ENCODE results near the gene SPAG9.
"Not testable (repeated sequence)": the region's sequence is repeated elsewhere in the genome, so short reads cannot be mapped to it uniquely, and the experiment has no call there.

SPAG9 gene

DNA sequence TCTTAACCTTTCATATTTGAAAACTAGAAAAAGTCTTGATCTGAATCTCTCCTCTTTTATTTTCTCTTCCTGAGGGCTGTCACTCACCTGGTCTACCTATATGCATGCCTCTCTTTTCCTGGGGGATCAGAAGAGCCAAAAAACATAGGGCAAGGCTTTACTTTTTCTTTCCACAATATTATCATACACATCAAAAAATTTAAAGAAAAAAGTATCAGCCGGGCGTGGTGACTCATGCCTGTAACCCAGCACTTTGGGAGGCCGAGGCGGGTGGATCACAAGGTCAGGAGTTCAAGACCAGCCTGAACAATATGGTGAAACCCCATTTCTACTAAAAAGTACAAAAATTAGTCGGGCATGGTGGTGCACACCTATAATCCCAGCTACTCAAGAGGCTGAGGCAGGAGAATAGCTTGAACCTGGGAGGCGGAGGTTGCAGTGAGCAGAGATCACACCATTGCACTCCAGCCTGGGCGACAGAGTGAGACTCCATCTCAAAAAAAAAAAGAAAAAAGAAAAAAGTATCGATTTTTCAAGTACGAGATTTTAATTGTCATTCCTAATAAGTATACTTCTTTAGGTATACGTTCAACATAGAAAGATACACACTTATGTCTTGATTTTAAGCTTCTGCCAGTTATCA, 1.9 kb upstream of the SPAG9 start:
- not testable (repeated sequence) for H3K36me3 ChIP-seq (ENCODE audit: insufficient read depth, low read length); H3K4me3 ChIP-seq (ENCODE audit: low read length); H2AFZ ChIP-seq (ENCODE audit: low read depth, low read length); H3K9me3 ChIP-seq (ENCODE audit: low read length); H3K27me3 ChIP-seq (ENCODE audit: insufficient read depth, low read length)
- H3K4me1 ChIP-seq (ENCODE audit: insufficient read depth, low read length), result peaks cover 22% of the 10 kb centered on the region

DNA sequence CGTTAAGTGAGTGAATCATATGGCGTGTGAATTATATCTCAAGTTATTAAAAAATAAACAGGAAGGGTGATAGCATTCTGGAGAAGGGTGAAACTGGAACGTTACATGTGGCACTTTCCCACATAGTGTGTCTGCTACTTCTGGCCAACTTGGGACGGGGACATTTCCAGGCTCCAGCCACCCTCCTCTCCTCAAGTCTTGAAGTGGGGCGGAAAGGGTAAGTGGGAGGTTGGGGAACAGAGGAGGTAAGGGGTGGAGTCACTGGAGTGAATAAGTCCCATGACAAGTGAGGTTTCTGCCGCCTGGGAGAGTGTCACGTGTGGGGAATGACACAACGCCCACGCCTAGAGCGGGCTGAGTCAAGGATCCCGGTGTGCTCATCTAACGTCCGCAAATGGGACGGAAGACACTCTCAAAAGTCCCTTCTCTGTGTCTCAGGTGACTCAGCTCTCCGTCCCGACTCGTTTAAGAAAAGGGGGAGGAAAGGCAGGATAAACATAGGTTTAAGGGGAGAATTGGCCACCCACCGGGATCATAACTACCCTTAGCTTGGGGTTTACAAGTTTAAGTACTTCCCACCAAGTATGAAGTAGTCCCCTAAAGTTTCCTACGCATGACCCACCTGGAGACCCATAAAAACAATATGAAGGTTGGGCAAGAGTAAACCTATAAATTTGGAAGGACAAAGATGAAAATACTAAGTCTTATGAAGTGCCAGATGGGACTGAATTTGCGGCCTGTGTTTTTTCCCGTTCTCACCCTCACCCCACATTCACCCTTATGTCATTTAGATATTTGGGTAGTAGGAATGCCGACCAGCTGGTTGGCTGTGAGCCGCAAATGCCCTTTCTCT, 1.2 kb upstream of the SPAG9 start:
- Histone ChIP-seq H3K27me3 (ENCODE audit: insufficient read depth, low read length) (no peaks in the 10 kb centered on the region), H3K4me3 (ENCODE audit: low read length) (peak overlapping the region; percentile 72), H2AFZ (ENCODE audit: low read depth, low read length) (peak overlapping the region; percentile 39), H3K9me3 (ENCODE audit: low read length) (no peaks in the 10 kb centered on the region), H3K4me1 (ENCODE audit: insufficient read depth, low read length) (peaks cover 22% of the 10 kb centered on the region), H3K36me3 (ENCODE audit: insufficient read depth, low read length) (no peaks in the 10 kb centered on the region)

GRCh38 chr17:51120357-51120738, 320 bp downstream of the SPAG9 start:
- H3K9me3 ChIP-seq (ENCODE audit: low read length), result no peaks in the 10 kb centered on the region
- no peaks in the 10 kb centered on the region for H3K27me3 ChIP-seq (ENCODE audit: insufficient read depth, low read length)
- peaks cover 22% of the 10 kb centered on the region for H3K4me1 ChIP-seq (ENCODE audit: insufficient read depth, low read length)
- peak overlapping the region; percentile 87 for H3K4me3 ChIP-seq (ENCODE audit: low read length)
- no peaks in the 10 kb centered on the region for H3K36me3 ChIP-seq (ENCODE audit: insufficient read depth, low read length)
- peak overlapping the region; percentile 70 for H2AFZ ChIP-seq (ENCODE audit: low read depth, low read length)

DNA sequence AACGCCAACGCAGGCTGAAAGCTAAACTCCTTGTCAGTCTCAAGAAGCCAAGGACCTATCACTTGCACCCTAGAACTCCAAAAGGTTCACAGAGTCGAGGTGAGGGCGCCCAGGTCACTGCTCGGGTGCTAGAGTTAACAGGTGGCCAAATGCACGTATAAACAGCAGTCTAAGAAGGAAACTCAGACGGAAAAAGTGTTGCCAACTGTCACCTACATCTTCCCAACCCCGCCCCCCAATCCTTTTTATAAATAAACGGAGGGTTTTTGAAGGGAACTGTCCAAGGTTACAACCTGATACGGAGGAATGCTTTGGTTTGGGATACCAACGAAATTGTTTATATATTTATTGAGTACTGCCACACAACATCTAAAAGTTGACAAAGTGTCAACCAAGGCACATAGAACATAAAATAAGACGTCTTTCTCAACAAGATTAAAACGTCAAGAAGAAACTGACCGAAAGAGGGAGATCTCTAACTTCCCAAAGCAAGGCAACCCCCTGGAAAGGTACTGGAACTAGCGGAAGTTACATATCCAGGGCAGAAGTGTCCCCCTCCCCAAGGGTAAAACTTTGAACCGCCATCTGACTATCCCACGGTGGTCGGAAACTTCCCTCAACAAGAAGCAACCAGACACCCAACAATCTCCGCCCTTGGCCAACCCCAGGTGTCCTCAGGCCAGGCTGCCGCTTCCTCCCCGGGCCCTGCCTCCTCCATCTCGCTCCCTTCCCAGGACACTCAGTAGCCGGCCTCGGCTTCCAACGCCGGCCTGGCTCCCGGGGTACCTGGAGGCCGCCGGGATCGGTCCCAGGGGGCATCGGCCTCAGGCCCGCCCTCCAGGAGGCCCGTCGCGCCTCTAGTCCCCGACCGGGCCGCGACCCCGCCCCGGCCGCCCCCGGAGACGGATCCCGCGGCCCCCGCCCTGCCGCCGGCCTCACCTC, 982 bp downstream of the SPAG9 start:
- Histone ChIP-seq H3K27me3 (ENCODE audit: insufficient read depth, low read length) (no peaks in the 10 kb centered on the region), H3K4me3 (ENCODE audit: low read length) (peak overlapping the region; percentile 87), H3K36me3 (ENCODE audit: insufficient read depth, low read length) (no peaks in the 10 kb centered on the region), H3K4me1 (ENCODE audit: insufficient read depth, low read length) (peaks cover 22% of the 10 kb centered on the region), H3K9me3 (ENCODE audit: low read length) (no peaks in the 10 kb centered on the region), H2AFZ (ENCODE audit: low read depth, low read length) (peak overlapping the region; percentile 70)

DNA sequence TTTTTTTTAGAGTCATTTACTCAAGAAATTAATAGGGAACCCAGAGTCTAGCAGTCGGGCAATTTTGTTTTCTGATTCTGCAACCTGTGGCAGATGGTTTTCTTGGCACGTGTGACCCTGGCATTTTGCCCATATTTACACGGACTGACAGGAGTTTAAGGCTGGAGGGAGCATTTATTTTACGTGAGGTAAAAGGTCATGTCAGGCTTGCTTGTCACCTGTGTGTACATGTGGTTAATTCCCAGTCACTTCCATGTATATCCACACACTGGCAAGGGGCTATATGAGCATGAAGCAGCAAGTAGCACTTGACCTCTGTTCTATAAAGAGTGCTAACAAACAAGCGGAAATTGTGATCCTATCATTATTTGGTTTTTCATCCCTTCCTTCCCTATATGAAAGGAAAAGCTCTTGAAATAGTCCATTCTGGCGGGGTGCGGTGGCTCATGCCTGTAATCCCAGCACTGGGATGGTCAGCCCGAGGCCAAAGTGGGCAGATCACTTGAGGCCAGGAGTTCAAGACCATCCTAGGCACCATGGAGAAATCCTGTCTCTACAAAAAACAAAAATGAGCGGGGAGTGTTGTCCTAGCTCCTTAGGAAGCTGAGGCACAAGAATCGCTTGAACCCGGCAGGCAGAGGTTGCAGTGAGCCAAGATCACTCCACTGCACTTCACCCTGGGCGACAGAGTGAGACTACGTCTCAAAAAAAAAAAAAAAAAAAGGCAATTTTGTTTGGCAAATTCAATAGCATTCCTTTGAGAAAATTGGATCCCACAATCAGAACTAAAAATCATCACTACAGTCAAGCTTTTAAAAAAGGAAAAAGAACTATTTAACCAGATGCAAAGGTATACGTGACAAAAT, 2.1 kb downstream of the SPAG9 start:
- H3K4me3 ChIP-seq (ENCODE audit: low read length), result peak overlapping the region; percentile 87

DNA sequence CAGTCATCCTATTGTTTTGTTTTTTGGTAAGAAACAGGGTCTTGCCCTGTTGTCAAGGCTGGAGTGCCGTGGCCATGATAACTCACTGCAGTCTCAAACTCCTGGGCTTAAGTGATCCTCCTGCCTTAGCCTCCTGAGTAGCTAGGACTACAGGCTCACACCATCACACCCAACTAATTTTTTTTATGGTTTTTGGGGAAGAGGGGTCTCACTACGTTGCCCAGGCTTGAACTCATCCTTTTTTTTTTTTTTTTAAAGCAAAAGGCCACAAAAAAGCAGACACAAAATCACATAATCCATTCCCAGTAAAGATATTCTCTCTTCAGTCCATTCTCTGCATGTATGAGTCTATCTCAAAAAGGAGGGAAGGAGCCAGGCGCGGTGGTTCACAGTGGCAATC, 5.5 kb downstream of the SPAG9 start:
- Histone ChIP-seq H3K36me3 (ENCODE audit: insufficient read depth, low read length) (no peaks in the 10 kb centered on the region), H3K4me1 (ENCODE audit: insufficient read depth, low read length) (peaks cover 13% of the 10 kb centered on the region), H3K27me3 (ENCODE audit: insufficient read depth, low read length) (no peaks in the 10 kb centered on the region), H3K4me3 (ENCODE audit: low read length) (no peak overlapping the region), H2AFZ (ENCODE audit: low read depth, low read length) (no peak overlapping the region), H3K9me3 (ENCODE audit: low read length) (no peaks in the 10 kb centered on the region)

More for the DNA sequence above, 2.1 kb downstream of the SPAG9 start:
- H3K9me3 ChIP-seq (ENCODE audit: low read length), result no peaks in the 10 kb centered on the region
- H3K36me3 ChIP-seq (ENCODE audit: insufficient read depth, low read length), result no peaks in the 10 kb centered on the region
- no peaks in the 10 kb centered on the region for H3K27me3 ChIP-seq (ENCODE audit: insufficient read depth, low read length)
- H3K4me1 ChIP-seq (ENCODE audit: insufficient read depth, low read length), result peaks cover 22% of the 10 kb centered on the region
- no peak overlapping the region for H2AFZ ChIP-seq (ENCODE audit: low read depth, low read length)

GRCh38 chr17:51112303-51113222, 8.1 kb downstream of the SPAG9 start:
- H3K4me3 ChIP-seq (ENCODE audit: low read length); H3K36me3 ChIP-seq (ENCODE audit: insufficient read depth, low read length); H2AFZ ChIP-seq (ENCODE audit: low read depth, low read length); H3K4me1 ChIP-seq (ENCODE audit: insufficient read depth, low read length); H3K27me3 ChIP-seq (ENCODE audit: insufficient read depth, low read length); H3K9me3 ChIP-seq (ENCODE audit: low read length): not testable (repeated sequence)

GRCh38 chr17:51107778-51108177, 12.9 kb downstream of the SPAG9 start:
- no peak overlapping the region for H3K4me3 ChIP-seq (ENCODE audit: low read length)
- H3K4me1 ChIP-seq (ENCODE audit: insufficient read depth, low read length), result no peaks in the 10 kb centered on the region
- H3K27me3 ChIP-seq (ENCODE audit: insufficient read depth, low read length), result no peaks in the 10 kb centered on the region
- H2AFZ ChIP-seq (ENCODE audit: low read depth, low read length), result no peak overlapping the region
- H3K9me3 ChIP-seq (ENCODE audit: low read length), result no peaks in the 10 kb centered on the region
- H3K36me3 ChIP-seq (ENCODE audit: insufficient read depth, low read length), result no peaks in the 10 kb centered on the region

- H3K27me3 ChIP-seq (ENCODE audit: insufficient read depth, low read length), result no peaks in the 10 kb centered on the region
- no peak overlapping the region for H2AFZ ChIP-seq (ENCODE audit: low read depth, low read length)
- H3K4me1 ChIP-seq (ENCODE audit: insufficient read depth, low read length), result no peaks in the 10 kb centered on the region
- H3K4me3 ChIP-seq (ENCODE audit: low read length), result no peak overlapping the region
- H3K36me3 ChIP-seq (ENCODE audit: insufficient read depth, low read length), result no peaks in the 10 kb centered on the region
- H3K9me3 ChIP-seq (ENCODE audit: low read length), result no peaks in the 10 kb centered on the region
Measured at GRCh38 chr17:51103451-51103850, 17.2 kb downstream of the SPAG9 start.

GRCh38 chr17:51103050-51103449, 17.6 kb downstream of the SPAG9 start:
- H3K4me3 ChIP-seq (ENCODE audit: low read length), result no peak overlapping the region
- no peaks in the 10 kb centered on the region for H3K4me1 ChIP-seq (ENCODE audit: insufficient read depth, low read length)
- no peaks in the 10 kb centered on the region for H3K9me3 ChIP-seq (ENCODE audit: low read length)
- no peaks in the 10 kb centered on the region for H3K36me3 ChIP-seq (ENCODE audit: insufficient read depth, low read length)
- H3K27me3 ChIP-seq (ENCODE audit: insufficient read depth, low read length), result no peaks in the 10 kb centered on the region
- H2AFZ ChIP-seq (ENCODE audit: low read depth, low read length), result no peak overlapping the region

- Histone ChIP-seq H3K4me3 (ENCODE audit: low read length) (no peak overlapping the region), H3K27me3 (ENCODE audit: insufficient read depth, low read length) (no peaks in the 10 kb centered on the region), H2AFZ (ENCODE audit: low read depth, low read length) (no peak overlapping the region), H3K36me3 (ENCODE audit: insufficient read depth, low read length) (peaks cover 6% of the 10 kb centered on the region), H3K4me1 (ENCODE audit: insufficient read depth, low read length) (no peaks in the 10 kb centered on the region), H3K9me3 (ENCODE audit: low read length) (no peaks in the 10 kb centered on the region)
Measured at GRCh38 chr17:51097708-51098446, 22.8 kb downstream of the SPAG9 start.
